Measurements from ENCODE around the gene CNOT2. TPM values are rescaled to one million over a fixed set of nuclear protein-coding genes. Genes with fewer than 3 reads are reported as not detected.

The CNOT2 gene
- total and polyA plus RNA-seq, 2 donors (not counting 1 experiment from before 2014, with no cell fraction given) = 65.0 to 120 TPM

DNA sequence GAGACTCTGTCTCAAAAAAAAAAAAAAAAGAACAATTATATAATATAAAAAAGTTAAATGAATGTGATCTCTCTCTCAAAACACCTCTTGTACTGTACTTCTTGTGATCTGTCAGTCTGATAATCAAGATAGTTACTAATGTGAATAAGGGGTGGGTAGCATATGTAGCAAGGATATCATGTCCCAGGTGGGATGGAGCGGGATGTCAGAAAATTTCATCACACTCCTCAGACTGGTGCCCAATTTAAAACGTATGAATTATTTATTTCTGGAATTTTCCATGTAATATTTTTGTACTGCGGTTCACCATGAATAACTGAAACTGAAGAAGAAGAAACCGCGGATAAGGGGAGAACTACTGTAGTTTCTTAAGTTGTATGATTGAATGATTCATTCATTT, 11.0 kb downstream of the CNOT2 start:
- Mint-ChIP-seq H3K9me3 (ENCODE audit: insufficient read depth) (no peaks in the 10 kb centered on the region), H3K4me3 (no peak overlapping the region), H3K4me1 (peaks cover 59% of the 10 kb centered on the region), H3K27ac (no peak overlapping the region), H3K27me3 (no peaks in the 10 kb centered on the region)
- WGBS (ENCODE audit: insufficient coverage) = 100% methylated on average over 3 of the region's 5 CpGs
- ChIA-PET POLR2A (interaction anchor here (0.7 kb wide), 1 partner anchor 30 kb away, joined by 3 read pairs; no protein-coding TSS in a partner anchor), CTCF (no interaction called here)
- Histone ChIP-seq H3K4me3 (ENCODE audit: control extremely low read depth in 1 of 5, extremely low read depth in 1 of 5, insufficient read depth in 1 of 5, low read depth in 2 of 5, low read length in 4 of 5) (no peak overlapping the region), H3K27me3 (replicated peaks in 1 of 4; ENCODE audit: control extremely low read depth in 1 of 4, control insufficient read depth in 3 of 4, insufficient read depth in 4 of 4, low read length in 3 of 4) (no peaks in the 10 kb centered on the region), H3K9me3 (ENCODE audit: control extremely low read depth in 1 of 3, control insufficient read depth in 2 of 3, insufficient read depth in 1 of 3, low read length in 2 of 3) (no peaks in the 10 kb centered on the region), H3K4me2 (replicated peaks; ENCODE audit: low read depth, low read length, poor library complexity, severe bottlenecking) (no peak overlapping the region), H3K4me1 (ENCODE audit: control insufficient read depth in 2 of 2, insufficient read depth in 2 of 2, low read length in 2 of 2) (peaks cover 0 to 14% of the 10 kb centered on the region in 2 donors), H3K27ac (ENCODE audit: low read length in 2 of 2) (no peak overlapping the region), H2AFZ (ENCODE audit: insufficient read depth, low read depth, low read length, poor library complexity, severe bottlenecking) (no peak overlapping the region), H4K20me1 (ENCODE audit: control insufficient read depth, insufficient read depth, low read length, poor library complexity, severe bottlenecking) (peaks cover 55% of the 10 kb centered on the region), H3K79me2 (ENCODE audit: control insufficient read depth, insufficient read depth, low read length) (peaks cover 97% of the 10 kb centered on the region), H3K9ac (ENCODE audit: low read length) (no peak overlapping the region), H3K36me3 (replicated peaks in 1 of 2; ENCODE audit: control extremely low read depth in 1 of 2, control insufficient read depth in 1 of 2, extremely low read depth in 1 of 2, insufficient read depth in 2 of 2, low read length in 1 of 2) (peaks cover 0 to 6% of the 10 kb centered on the region in 2 experiments)
- no peak for DNase-seq
- intact Hi-C loops (cut with micrococcal nuclease) = no loop called here
- no peak for ATAC-seq (ENCODE audit: low read depth)
- TF ChIP-seq CTCF (IDR thresholded peaks at IDR 0.05) (no peak), EZH2 (IDR thresholded peaks at IDR 0.05; ENCODE audit: borderline replicate concordance, insufficient read depth, low read depth, low read length, poor library complexity, severe bottlenecking) (no peak)

- Mint-ChIP-seq H3K27me3 (no peaks in the 10 kb centered on the region), H3K27ac (no peak overlapping the region), H3K4me3 (no peak overlapping the region), H3K9me3 (ENCODE audit: insufficient read depth) (no peaks in the 10 kb centered on the region), H3K4me1 (peaks cover 63% of the 10 kb centered on the region)
- peaks cover 0 to 2% of the 10 kb centered on the region in 2 experiments for H3K36me3 ChIP-seq (replicated peaks in 1 of 2; ENCODE audit: control extremely low read depth in 1 of 2, control insufficient read depth in 1 of 2, extremely low read depth in 1 of 2, insufficient read depth in 2 of 2, low read length in 1 of 2)
- H3K4me2 ChIP-seq (replicated peaks; ENCODE audit: low read depth, low read length, poor library complexity, severe bottlenecking) = no peak overlapping the region
- peaks cover 0 to 14% of the 10 kb centered on the region in 2 donors for H3K4me1 ChIP-seq (ENCODE audit: control insufficient read depth in 2 of 2, insufficient read depth in 2 of 2, low read length in 2 of 2)
- DNase-seq = no peak
- ChIA-PET CTCF (no interaction called here), POLR2A (no interaction called here)
- H2AFZ ChIP-seq (ENCODE audit: insufficient read depth, low read depth, low read length, poor library complexity, severe bottlenecking) = no peak overlapping the region
- intact Hi-C loops (cut with micrococcal nuclease) = no loop called here
- no peak for TF ChIP-seq CTCF (IDR thresholded peaks at IDR 0.05)
- TF ChIP-seq EZH2 (IDR thresholded peaks at IDR 0.05; ENCODE audit: borderline replicate concordance, insufficient read depth, low read depth, low read length, poor library complexity, severe bottlenecking) = no peak
- no peaks in the 10 kb centered on the region for H3K9me3 ChIP-seq (ENCODE audit: control extremely low read depth in 1 of 3, control insufficient read depth in 2 of 3, insufficient read depth in 1 of 3, low read length in 2 of 3)
- no peak for ATAC-seq (ENCODE audit: low read depth)
- peak overlapping the region in 1 of 2 donors; percentile 20 for H3K27ac ChIP-seq (ENCODE audit: low read length in 2 of 2)
- no peak overlapping the region for H3K9ac ChIP-seq (ENCODE audit: low read length)
- H3K4me3 ChIP-seq (ENCODE audit: control extremely low read depth in 1 of 5, extremely low read depth in 1 of 5, insufficient read depth in 1 of 5, low read depth in 2 of 5, low read length in 4 of 5) = no peak overlapping the region
- no peaks in the 10 kb centered on the region for H3K27me3 ChIP-seq (replicated peaks in 1 of 4; ENCODE audit: control extremely low read depth in 1 of 4, control insufficient read depth in 3 of 4, insufficient read depth in 4 of 4, low read length in 3 of 4)
- no CpG with 5 or more reads among the region's 5 CpGs for WGBS (ENCODE audit: insufficient coverage)
- H3K79me2 ChIP-seq (ENCODE audit: control insufficient read depth, insufficient read depth, low read length) = peaks cover 97% of the 10 kb centered on the region
- H4K20me1 ChIP-seq (ENCODE audit: control insufficient read depth, insufficient read depth, low read length, poor library complexity, severe bottlenecking) = peaks cover 53% of the 10 kb centered on the region
These were observed 11.6 kb downstream of the CNOT2 start for GRCh38 chr12:70254846-70255245.

All from B cell (primary cell).